Activated T-cell treated with anti-CD3 and anti-CD28 coated beads, Interleukin-2, amount 50 U/mL, for 4 hours (primary cell): ENCODE data around the gene GPR176. TPM values are rescaled to one million over a fixed set of nuclear protein-coding genes. Genes with fewer than 3 reads are reported as not detected.

ENCODE experiments used
- ATAC-seq, 2 donors: fragments of 200-7000 bp; cut with Tn5 transposase; one replicate each; pipeline ENCODE4 v1.10.0; 2021
- DNase-seq: peaks from one replicate; pipeline ENCODE4 v3.0.0-alpha.2; 2020
- H3K27me3 Mint-ChIP-seq: one replicate; pipeline ENCODE4 v1.8.0; 2021; ENCODE audit warnings: low read depth, mixed read lengths
- H3K36me3 Mint-ChIP-seq: one replicate; pipeline ENCODE4 v1.8.0; 2022; ENCODE audit warnings: mixed read lengths; ENCODE audit not compliant: insufficient read depth
- H3K4me1 Mint-ChIP-seq: one replicate; pipeline ENCODE4 v1.8.0; 2021; ENCODE audit warnings: low read depth, mixed read lengths
- H3K4me3 Mint-ChIP-seq: one replicate; pipeline ENCODE4 v1.8.0; 2021; ENCODE audit warnings: mild to moderate bottlenecking, moderate library complexity, mixed read lengths
- H3K9me3 Mint-ChIP-seq: one replicate; pipeline ENCODE4 v1.8.0; 2021; ENCODE audit warnings: mixed read lengths
- total RNA-seq, 3 donors: library from RNA; stranded (reverse); gene quantifications; one replicate each; pipeline ENCODE4 v1.2.1, GENCODE V29; 2021

Gene GPR176
- total RNA-seq = under 1 TPM; 0.13 to 0.19 (median 0.13) TPM

- peak; percentile 14 for DNase-seq
- no peaks in the 10 kb centered on the region for H3K36me3 Mint-ChIP-seq
- peak within 1 kb of the TSS; percentile 84 for H3K4me3 Mint-ChIP-seq
- H3K4me1 Mint-ChIP-seq = peaks cover 13% of the 10 kb centered on the region
- H3K9me3 Mint-ChIP-seq = no peaks in the 10 kb centered on the region
- ATAC-seq = peak; percentile 29 to 31
- peaks cover 19% of the 10 kb centered on the region for H3K27me3 Mint-ChIP-seq
Measured at GRCh38 chr15:39919748-39920509, at the start of gene GPR176. TSS of gene GPR176 (minus strand) at chr15:39920266. CDS start at chr15:39920026, 240 bp downstream.

- ATAC-seq (peak; percentile 43), DNase-seq (no peak)
- Mint-ChIP-seq H3K4me3 (no peak overlapping the region), H3K27me3 (no peaks in the 10 kb centered on the region), H3K9me3 (no peaks in the 10 kb centered on the region), H3K4me1 (peaks cover 5% of the 10 kb centered on the region), H3K36me3 (peaks cover 40% of the 10 kb centered on the region)
Measured at GRCh38 chr15:39969002-39969394, 48.9 kb upstream of the GPR176 start.

GRCh38 chr15:39968273-39969001 lies 48.4 kb upstream of the GPR176 start:
- H3K4me1 Mint-ChIP-seq = peaks cover 5% of the 10 kb centered on the region
- H3K27me3 Mint-ChIP-seq = no peaks in the 10 kb centered on the region
- DNase-seq (no peak), ATAC-seq (no peak)
- no peak overlapping the region for H3K4me3 Mint-ChIP-seq
- peaks cover 42% of the 10 kb centered on the region for H3K36me3 Mint-ChIP-seq
- no peaks in the 10 kb centered on the region for H3K9me3 Mint-ChIP-seq

GRCh38 chr15:39966521-39966920 lies 46.5 kb upstream of the GPR176 start:
- ATAC-seq (no peak), DNase-seq (no peak)
- Mint-ChIP-seq H3K4me1 (peaks cover 5% of the 10 kb centered on the region), H3K27me3 (no peaks in the 10 kb centered on the region), H3K4me3 (no peak overlapping the region), H3K36me3 (peaks cover 47% of the 10 kb centered on the region), H3K9me3 (no peaks in the 10 kb centered on the region)

- H3K4me1 Mint-ChIP-seq = peaks cover 5% of the 10 kb centered on the region
- H3K36me3 Mint-ChIP-seq = peaks cover 37% of the 10 kb centered on the region
- DNase-seq = no peak
- no peak for ATAC-seq
- H3K4me3 Mint-ChIP-seq = no peak overlapping the region
- H3K9me3 Mint-ChIP-seq = no peaks in the 10 kb centered on the region
- H3K27me3 Mint-ChIP-seq = no peaks in the 10 kb centered on the region
Measured at GRCh38 chr15:39963786-39964185, 43.7 kb upstream of the GPR176 start.

GRCh38 chr15:39961051-39961450 lies 41.0 kb upstream of the GPR176 start:
- Mint-ChIP-seq H3K9me3 (no peaks in the 10 kb centered on the region), H3K27me3 (no peaks in the 10 kb centered on the region), H3K36me3 (peaks cover 30% of the 10 kb centered on the region), H3K4me3 (no peak overlapping the region), H3K4me1 (no peaks in the 10 kb centered on the region)
- ATAC-seq (no peak), DNase-seq (no peak)

GRCh38 chr15:39960411-39960810 lies 40.3 kb upstream of the GPR176 start:
- H3K36me3 Mint-ChIP-seq = peaks cover 26% of the 10 kb centered on the region

GRCh38 chr15:39959411-39959810 lies 39.3 kb upstream of the GPR176 start:
- H3K36me3 Mint-ChIP-seq = peaks cover 30% of the 10 kb centered on the region
- no peaks in the 10 kb centered on the region for H3K4me1 Mint-ChIP-seq
- DNase-seq (no peak), ATAC-seq (no peak)
- no peaks in the 10 kb centered on the region for H3K27me3 Mint-ChIP-seq
- H3K9me3 Mint-ChIP-seq = no peaks in the 10 kb centered on the region
- no peak overlapping the region for H3K4me3 Mint-ChIP-seq

More at GRCh38 chr15:39960411-39960810, 40.3 kb upstream of the GPR176 start:
- DNase-seq (no peak), ATAC-seq (no peak)
- no peak overlapping the region for H3K4me3 Mint-ChIP-seq
- no peaks in the 10 kb centered on the region for H3K27me3 Mint-ChIP-seq
- no peaks in the 10 kb centered on the region for H3K9me3 Mint-ChIP-seq
- H3K4me1 Mint-ChIP-seq = no peaks in the 10 kb centered on the region

GRCh38 chr15:39957481-39957880 lies 37.4 kb upstream of the GPR176 start:
- peaks cover 28% of the 10 kb centered on the region for H3K36me3 Mint-ChIP-seq
- no peak for ATAC-seq

GRCh38 chr15:39953521-39953920 lies 33.5 kb upstream of the GPR176 start:
- ATAC-seq (no peak), DNase-seq (no peak)
- H3K9me3 Mint-ChIP-seq = no peaks in the 10 kb centered on the region
- peaks cover 36% of the 10 kb centered on the region for H3K36me3 Mint-ChIP-seq
- no peaks in the 10 kb centered on the region for H3K4me1 Mint-ChIP-seq
- H3K27me3 Mint-ChIP-seq = no peaks in the 10 kb centered on the region
- H3K4me3 Mint-ChIP-seq = no peak overlapping the region

More at GRCh38 chr15:39957481-39957880, 37.4 kb upstream of the GPR176 start:
- Mint-ChIP-seq H3K4me1 (no peaks in the 10 kb centered on the region), H3K4me3 (no peak overlapping the region), H3K27me3 (no peaks in the 10 kb centered on the region), H3K9me3 (no peaks in the 10 kb centered on the region)
- DNase-seq = no peak

- Mint-ChIP-seq H3K36me3 (peaks cover 33% of the 10 kb centered on the region), H3K27me3 (no peaks in the 10 kb centered on the region), H3K9me3 (no peaks in the 10 kb centered on the region)
Measured at GRCh38 chr15:39951561-39951960, 31.5 kb upstream of the GPR176 start.

GRCh38 chr15:39948817-39949216 lies 28.8 kb upstream of the GPR176 start:
- no peaks in the 10 kb centered on the region for H3K27me3 Mint-ChIP-seq
- DNase-seq = no peak
- H3K4me3 Mint-ChIP-seq = no peak overlapping the region
- no peaks in the 10 kb centered on the region for H3K9me3 Mint-ChIP-seq
- peaks cover 40% of the 10 kb centered on the region for H3K36me3 Mint-ChIP-seq
- H3K4me1 Mint-ChIP-seq = no peaks in the 10 kb centered on the region
- ATAC-seq = no peak

More at GRCh38 chr15:39951561-39951960, 31.5 kb upstream of the GPR176 start:
- DNase-seq (no peak), ATAC-seq (no peak)
- Mint-ChIP-seq H3K4me1 (no peaks in the 10 kb centered on the region), H3K4me3 (no peak overlapping the region)

- DNase-seq (no peak), ATAC-seq (no peak)
- Mint-ChIP-seq H3K4me1 (no peaks in the 10 kb centered on the region), H3K36me3 (peaks cover 40% of the 10 kb centered on the region), H3K4me3 (no peak overlapping the region), H3K27me3 (no peaks in the 10 kb centered on the region), H3K9me3 (no peaks in the 10 kb centered on the region)
Measured at GRCh38 chr15:39947401-39948197, 27.5 kb upstream of the GPR176 start.

- no peaks in the 10 kb centered on the region for H3K9me3 Mint-ChIP-seq
- peaks cover 41% of the 10 kb centered on the region for H3K36me3 Mint-ChIP-seq
- DNase-seq (no peak), ATAC-seq (no peak)
- H3K27me3 Mint-ChIP-seq = no peaks in the 10 kb centered on the region
- no peak overlapping the region for H3K4me3 Mint-ChIP-seq
- H3K4me1 Mint-ChIP-seq = no peaks in the 10 kb centered on the region
Measured at GRCh38 chr15:39946862-39947261, 26.8 kb upstream of the GPR176 start.
